DND-41 (cell line): ENCODE measurements around the gene LCNL1.
A peak's percentile ranks its signal among the peaks of the same experiment; 100 is the strongest.

Experiments
- ATAC-seq: fragments of 200-7000 bp; cut with Tn5 transposase; 3 replicates; pipeline ENCODE4 v1.9.1; 2021; ENCODE audit warnings: low read depth; ENCODE audit not compliant: insufficient read depth
- DNase-seq: peaks from one replicate; pipeline ENCODE4 v3.0.0-alpha.2; 2020
- H2AFZ ChIP-seq: 2 replicates; pipeline ENCODE4 v1.6.0; 2012; ENCODE audit warnings: low read depth, low read length
- H3K27ac ChIP-seq: 2 replicates; pipeline ENCODE4 v1.5.1; 2012; ENCODE audit warnings: low read length, inconsistent platforms
- H3K27me3 ChIP-seq: fragments of 200-600 bp; sonication (generic); 2 replicates; pipeline ENCODE4 v1.6.0; 2012; ENCODE audit warnings: low read length, mild to moderate bottlenecking, inconsistent platforms; ENCODE audit not compliant: insufficient read depth, poor library complexity
- H3K36me3 ChIP-seq: 2 replicates; pipeline ENCODE4 v1.5.1; 2012; ENCODE audit warnings: low read length, inconsistent platforms; ENCODE audit not compliant: insufficient read depth
- H3K4me1 ChIP-seq: 2 replicates; pipeline ENCODE4 v1.5.1; 2012; ENCODE audit warnings: mild to moderate bottlenecking, low read length; ENCODE audit not compliant: insufficient read depth
- H3K4me2 ChIP-seq: 2 replicates; pipeline ENCODE4 v1.6.0; 2012; ENCODE audit warnings: mild to moderate bottlenecking, moderate library complexity, low read length, inconsistent platforms; ENCODE audit not compliant: insufficient read depth
- H3K4me3 ChIP-seq, 2 experiments: fragments of 200-600 bp in 1 of 2; shearing (Covaris generic) in 1 of 2; 2 replicates each; pipeline ENCODE4 v1.5.1; 2012 to 2016; ENCODE audit warnings: inconsistent platforms in 2 of 2, low read length in 2 of 2, mild to moderate bottlenecking in 2 of 2, low read depth in 1 of 2, moderate library complexity in 1 of 2
- H3K79me2 ChIP-seq: 2 replicates; pipeline ENCODE4 v1.6.0; 2012; ENCODE audit warnings: low read length, inconsistent platforms; ENCODE audit not compliant: insufficient read depth
- H3K9ac ChIP-seq: 2 replicates; pipeline ENCODE4 v1.6.0; 2012; ENCODE audit warnings: low read depth, mild to moderate bottlenecking, inconsistent platforms, low read length, moderate library complexity
- H3K9me3 ChIP-seq: 2 replicates; pipeline ENCODE4 v1.5.1; 2012; ENCODE audit warnings: low read length, moderate library complexity, mild to moderate bottlenecking, inconsistent platforms; ENCODE audit not compliant: insufficient read depth, severe bottlenecking
- H4K20me1 ChIP-seq: 2 replicates; pipeline ENCODE4 v1.6.0; 2012; ENCODE audit warnings: low read length; ENCODE audit not compliant: insufficient read depth
- CTCF ChIP-seq: IDR thresholded peaks from 2 replicates; pipeline ENCODE4 v1.5.1; 2012; ENCODE audit warnings: borderline replicate concordance, low read length, moderate library complexity, mild to moderate bottlenecking; ENCODE audit not compliant: poor library complexity, severe bottlenecking; ENCODE audit errors: extremely low read depth
- EZH2 ChIP-seq: IDR thresholded peaks from 3 replicates; pipeline ENCODE4 v1.6.1; 2012; ENCODE audit warnings: borderline replicate concordance, low read depth, mild to moderate bottlenecking, moderate library complexity, low read length, inconsistent platforms; ENCODE audit not compliant: severe bottlenecking

LCNL1 gene

GRCh38 chr9:136944212-136944518, 38.6 kb upstream of the LCNL1 start:
- peaks cover 17% of the 10 kb centered on the region for H4K20me1 ChIP-seq
- ATAC-seq (no peak; the same call in 1 of the 3 replicates), DNase-seq (no peak)
- peaks cover 31% of the 10 kb centered on the region for H3K4me1 ChIP-seq
- H2AFZ ChIP-seq, result peak overlapping the region; percentile 71
- TF ChIP-seq EZH2, result no peak
- no peak for TF ChIP-seq CTCF
- peaks cover 23% of the 10 kb centered on the region for H3K79me2 ChIP-seq
- H3K4me3 ChIP-seq, result peak overlapping the region; percentile 82 to 94; a peak in 3 of 4 replicates
- H3K9me3 ChIP-seq, result no peaks in the 10 kb centered on the region
- peaks cover 34% of the 10 kb centered on the region for H3K36me3 ChIP-seq
- peak overlapping the region; percentile 84 for H3K27ac ChIP-seq
- H3K4me2 ChIP-seq, result peak overlapping the region; percentile 91
- H3K27me3 ChIP-seq, result no peaks in the 10 kb centered on the region
- H3K9ac ChIP-seq, result peak overlapping the region; percentile 89

GRCh38 chr9:136944519-136945332, 38.1 kb upstream of the LCNL1 start, which contains the start of the genes C8G and FBXW5:
Gene C8G (plus strand): TSS chr9:136945243. CDS start chr9:136945321, 78 bp downstream.
Gene FBXW5 (minus strand): TSS chr9:136944738. CDS start chr9:136944083, 655 bp downstream.
- peaks cover 32% of the 10 kb centered on the region for H3K36me3 ChIP-seq
- DNase-seq, result peak; percentile 93
- peak within 1 kb of the TSS; percentile 91 for H3K4me2 ChIP-seq
- peak within 1 kb of the TSS; percentile 82 to 94; a peak in 3 of 4 replicates for H3K4me3 ChIP-seq
- peak within 1 kb of the TSS; percentile 89 for H3K9ac ChIP-seq
- ATAC-seq, result peak; percentile 79
- H3K4me1 ChIP-seq, result peaks cover 35% of the 10 kb centered on the region
- peaks cover 17% of the 10 kb centered on the region for H4K20me1 ChIP-seq
- no peaks in the 10 kb centered on the region for H3K27me3 ChIP-seq
- no peak for TF ChIP-seq EZH2
- TF ChIP-seq CTCF, result peak; percentile 89
- H2AFZ ChIP-seq, result peak within 1 kb of the TSS; percentile 71
- no peaks in the 10 kb centered on the region for H3K9me3 ChIP-seq
- peak within 1 kb of the TSS; percentile 84 for H3K27ac ChIP-seq
- peaks cover 23% of the 10 kb centered on the region for H3K79me2 ChIP-seq

GRCh38 chr9:136945333-136946227, 37.2 kb upstream of the LCNL1 start:
- 0 out of 2 replicates have a peak overlapping the region, but pooled peaks have one; percentile 60 for H2AFZ ChIP-seq
- no peaks in the 10 kb centered on the region for H3K9me3 ChIP-seq
- H3K27ac ChIP-seq, result no peak overlapping the region
- H3K9ac ChIP-seq, result no peak overlapping the region
- H3K79me2 ChIP-seq, result peaks cover 23% of the 10 kb centered on the region
- H4K20me1 ChIP-seq, result peaks cover 17% of the 10 kb centered on the region
- no peaks in the 10 kb centered on the region for H3K27me3 ChIP-seq
- peaks cover 24% of the 10 kb centered on the region for H3K36me3 ChIP-seq
- ATAC-seq (no peak), DNase-seq (no peak)
- no peak for TF ChIP-seq CTCF
- TF ChIP-seq EZH2, result no peak
- H3K4me2 ChIP-seq, result peak overlapping the region; percentile 50; the same call in 1 of the 2 replicates
- H3K4me1 ChIP-seq, result peaks cover 41% of the 10 kb centered on the region
- H3K4me3 ChIP-seq, result peak overlapping the region in 1 of 2 experiments; percentile 36; a peak in 1 of 4 replicates
